ENCODE measurements around the gene MAP3K4. TPM values are rescaled to one million over a fixed set of nuclear protein-coding genes. Genes with fewer than 3 reads are reported as not detected.
A peak's percentile ranks its signal among the peaks of the same experiment; 100 is the strongest.

The MAP3K4 gene
- total RNA-seq, 1 donor from 2014 or later, result 30.9 TPM

DNA sequence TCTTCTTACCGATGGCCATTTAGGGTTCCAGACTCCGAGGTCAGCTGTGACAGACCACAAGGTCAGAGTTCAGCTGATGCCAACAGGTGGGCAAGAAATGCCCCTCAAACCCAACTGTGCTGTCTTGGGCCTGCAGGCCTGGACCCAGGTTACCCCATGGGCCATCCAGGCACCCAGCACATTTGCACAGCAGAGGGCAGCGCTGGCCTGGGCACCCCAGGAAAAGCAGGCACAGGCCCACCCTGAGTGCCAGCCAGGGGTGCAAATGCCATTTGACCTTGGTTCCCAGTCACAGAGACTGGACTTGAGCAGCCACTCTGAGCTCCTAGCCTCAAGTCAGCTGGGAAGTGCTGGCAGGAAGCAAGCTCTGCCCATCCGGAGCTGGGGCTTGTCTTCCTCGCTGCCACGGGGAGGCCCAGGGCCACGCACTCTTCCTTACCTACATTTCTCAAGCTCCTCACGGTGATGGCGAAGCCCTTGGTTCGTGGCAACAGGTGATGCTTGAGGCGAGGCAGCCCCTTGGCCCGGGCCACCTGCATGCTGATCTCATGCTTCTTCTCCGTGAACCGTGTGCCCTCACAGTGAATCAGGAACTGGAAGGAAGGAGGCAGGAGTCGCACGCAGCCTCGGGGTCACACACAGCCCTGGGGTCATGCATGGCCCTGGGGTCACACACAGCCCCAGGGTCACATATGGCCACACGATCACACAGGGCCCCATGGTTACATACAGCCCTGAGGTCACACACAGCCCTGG lies 161.5 kb downstream of the MAP3K4 start:
- DNase-seq (ENCODE audit: low spot score), result no peak
- intact Hi-C loops (cut with DNase I), result loop anchor here (5.0 kb wide), 1 partner anchor 219 kb away; no protein-coding TSS in a partner anchor

DNA sequence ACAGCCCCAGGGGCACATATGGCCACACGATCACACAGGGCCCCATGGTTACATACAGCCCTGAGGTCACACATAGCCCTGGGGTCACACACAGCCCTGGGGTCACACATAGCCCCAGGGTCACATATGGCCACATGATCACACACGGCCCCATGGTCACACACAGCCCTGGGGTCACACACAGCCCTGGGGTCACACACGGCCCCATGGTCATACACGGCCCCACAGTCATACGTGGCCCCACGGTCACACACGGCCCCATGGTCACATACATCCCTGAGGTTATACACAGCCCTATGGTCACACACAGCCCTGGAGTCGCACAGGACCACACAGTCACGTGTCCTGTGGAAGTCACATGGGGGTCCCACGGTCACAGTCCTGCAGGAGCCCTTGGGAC lies 162.2 kb downstream of the MAP3K4 start:
- no peak for DNase-seq (ENCODE audit: low spot score)
- intact Hi-C loops (cut with DNase I), result loop anchor here (5.0 kb wide), 1 partner anchor 219 kb away; no protein-coding TSS in a partner anchor

- intact Hi-C loops (cut with DNase I), result loop anchor here (5.0 kb wide), 1 partner anchor 217 kb away; no protein-coding TSS in a partner anchor
- no peak for DNase-seq (ENCODE audit: low spot score)
Measured at GRCh38 chr6:161154796-161155335, 163.3 kb downstream of the MAP3K4 start.

DNA sequence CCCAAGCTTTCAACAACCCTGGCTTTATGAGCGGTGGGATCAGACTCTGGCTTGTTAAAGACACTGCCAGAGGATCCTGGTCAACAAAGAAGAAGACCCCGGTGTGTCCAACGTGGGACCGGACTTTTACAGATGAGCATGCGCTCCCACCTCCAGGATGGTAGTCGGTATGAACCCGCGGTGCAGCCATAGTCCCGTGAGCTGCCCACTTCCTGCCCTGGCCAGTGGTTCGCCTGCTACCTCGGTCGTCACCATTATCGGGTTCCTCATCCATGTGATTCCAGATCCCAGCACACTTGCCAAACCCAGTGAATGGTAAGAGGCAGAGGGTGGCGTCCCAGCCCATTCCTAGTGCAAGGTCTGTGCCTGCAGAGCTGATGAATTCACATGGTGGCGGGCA lies 169.6 kb downstream of the MAP3K4 start:
- DNase-seq (ENCODE audit: low spot score), result no peak
- intact Hi-C loops (cut with DNase I), result no loop called here

- DNase-seq (ENCODE audit: low spot score), result peak; percentile 53
- intact Hi-C loops (cut with DNase I), result no loop called here
Measured at GRCh38 chr6:161161889-161162624, 170.5 kb downstream of the MAP3K4 start.

DNA sequence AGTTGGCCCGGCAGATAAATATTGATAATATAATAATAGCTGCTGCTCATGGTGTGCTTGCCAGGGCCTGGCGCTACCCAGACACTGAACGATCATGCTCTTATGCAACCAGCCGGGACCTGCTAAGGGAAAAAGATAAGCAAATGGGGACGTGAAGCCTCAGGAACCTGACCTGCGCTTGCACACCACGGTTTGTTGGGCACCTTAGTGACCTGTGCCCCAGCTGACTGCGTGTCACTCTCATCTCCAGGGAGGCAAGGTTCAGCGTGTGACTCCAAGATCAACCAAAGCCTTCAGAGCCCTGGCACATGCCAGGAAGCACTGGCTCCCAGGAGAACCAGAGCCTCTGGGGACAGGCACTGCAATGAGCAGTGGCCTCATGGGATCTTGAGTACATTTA lies 171.2 kb downstream of the MAP3K4 start:
- intact Hi-C loops (cut with DNase I), result no loop called here
- peak; percentile 58 for DNase-seq (ENCODE audit: low spot score)

DNA sequence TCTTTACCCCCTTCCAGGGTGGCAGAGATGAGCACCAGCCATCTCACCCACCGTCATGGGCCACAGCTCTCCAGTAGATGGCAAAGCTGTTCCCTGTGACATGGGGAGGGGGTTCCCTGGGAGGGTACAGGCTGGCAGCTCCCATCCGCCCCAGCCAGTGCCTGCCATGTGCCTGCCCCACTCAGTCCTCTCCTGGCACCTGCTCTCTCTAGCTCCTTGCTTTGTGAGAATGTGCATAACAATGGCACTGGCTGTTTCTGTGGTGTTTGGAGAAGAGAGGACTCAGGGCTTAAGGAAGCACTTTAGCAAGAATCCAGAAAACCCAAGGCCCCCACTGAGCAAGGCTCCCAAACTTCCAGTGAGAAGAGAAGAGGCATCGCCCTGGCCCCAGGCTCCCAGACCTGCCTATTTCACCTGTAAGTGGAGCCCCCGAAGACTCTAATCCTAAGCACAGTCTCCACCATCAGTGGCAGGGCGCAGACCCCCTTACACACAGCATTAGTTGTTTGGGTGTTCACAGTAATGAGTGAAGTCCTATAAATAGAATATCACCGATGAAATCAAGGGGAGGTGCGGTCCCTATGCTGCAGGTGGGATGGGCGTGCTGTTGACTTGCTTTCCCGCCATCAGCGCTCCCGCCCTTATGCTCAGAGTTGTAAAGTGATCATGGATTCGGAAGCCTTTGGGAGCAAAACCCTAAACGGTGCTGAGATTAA lies 172.1 kb downstream of the MAP3K4 start:
- intact Hi-C loops (cut with DNase I), result no loop called here
- peak; percentile 63 for DNase-seq (ENCODE audit: low spot score)

GRCh38 chr6:161164182-161164625 lies 172.6 kb downstream of the MAP3K4 start:
- DNase-seq (ENCODE audit: low spot score), result peak; percentile 61
- intact Hi-C loops (cut with DNase I), result no loop called here

DNA sequence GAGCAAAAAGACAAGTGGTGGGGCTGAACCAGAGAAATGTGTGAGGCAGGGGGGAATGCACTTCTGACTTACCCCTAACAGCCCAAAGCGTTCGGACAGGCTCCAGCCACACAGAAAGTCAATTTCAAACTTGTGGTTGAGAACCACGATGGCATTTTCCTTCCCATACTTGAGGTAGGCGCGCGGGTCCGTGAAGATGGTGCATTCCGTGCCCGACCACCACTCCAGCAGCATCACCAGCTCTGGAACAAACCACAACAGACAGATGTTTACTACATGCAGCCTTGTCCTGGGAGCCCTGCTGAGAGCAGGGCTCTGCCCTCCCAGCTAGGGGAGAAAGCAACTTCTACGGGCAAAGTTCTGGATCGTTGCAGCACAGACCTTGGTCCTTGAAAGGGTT lies 174.6 kb downstream of the MAP3K4 start:
- DNase-seq (ENCODE audit: low spot score), result peak; percentile 36
- intact Hi-C loops (cut with DNase I), result no loop called here

DNA sequence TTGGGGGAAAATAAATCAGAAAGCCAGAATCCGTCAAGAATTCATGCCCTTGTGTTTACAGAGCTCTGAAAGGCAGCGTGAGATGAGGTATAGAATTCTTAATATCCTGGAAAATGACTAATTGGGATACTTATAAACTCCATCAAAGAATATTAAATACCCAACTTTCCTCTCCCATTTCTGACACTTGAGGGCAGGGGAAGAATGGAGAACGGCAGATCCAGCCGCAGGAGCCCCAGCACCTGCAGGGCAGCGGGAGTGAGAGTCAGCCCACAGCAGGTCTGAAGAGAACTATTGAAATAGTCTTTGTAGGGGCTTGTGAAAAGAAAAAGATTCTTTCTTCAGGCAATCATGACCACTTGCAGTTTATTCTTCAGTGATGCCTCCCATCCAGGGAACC lies 175.1 kb downstream of the MAP3K4 start:
- intact Hi-C loops (cut with DNase I), result no loop called here

More for the DNA sequence above, 175.1 kb downstream of the MAP3K4 start:
- no peak for DNase-seq (ENCODE audit: low spot score)
